GM19395 (cell line): ENCODE data around the gene PROKR1.
A peak's percentile ranks its signal among the peaks of the same experiment; 100 is the strongest.
"Not testable (repeated sequence)": the region's sequence is repeated elsewhere in the genome, so short reads cannot be mapped to it uniquely, and the experiment has no call there.

Experiments
- ATAC-seq: cut with Tn5 transposase; IDR thresholded peaks from one replicate; pipeline ENCODE4 v1.9.1; 2021; ENCODE audit warnings: mild to moderate bottlenecking, moderate library complexity; ENCODE audit not compliant: unreplicated experiment

PROKR1 gene

GRCh38 chr2:68643011-68643873, at the start of gene PROKR1:
TSS of gene PROKR1 (plus strand) at chr2:68643579. CDS start at chr2:68645822, 2,243 bp downstream.
- no peak for ATAC-seq

GRCh38 chr2:68594041-68594440, 49.3 kb upstream of the PROKR1 start:
- ATAC-seq, result no peak

GRCh38 chr2:68594674-68595492, 48.5 kb upstream of the PROKR1 start:
- ATAC-seq, result peak; percentile 86

GRCh38 chr2:68595493-68595785, 47.9 kb upstream of the PROKR1 start:
- ATAC-seq, result not testable (repeated sequence)

- ATAC-seq, result not testable (repeated sequence)
Observed at GRCh38 chr2:68600495-68600894, 42.9 kb upstream of the PROKR1 start.

GRCh38 chr2:68603059-68603458, 40.3 kb upstream of the PROKR1 start:
- ATAC-seq, result no peak

- no peak for ATAC-seq
Observed at GRCh38 chr2:68604077-68604476, 39.3 kb upstream of the PROKR1 start.

- no peak for ATAC-seq
Observed at GRCh38 chr2:68605939-68606338, 37.4 kb upstream of the PROKR1 start.

GRCh38 chr2:68606759-68607158, 36.6 kb upstream of the PROKR1 start:
- no peak for ATAC-seq

GRCh38 chr2:68607837-68608236, 35.5 kb upstream of the PROKR1 start:
- no peak for ATAC-seq

GRCh38 chr2:68612765-68613519, 30.4 kb upstream of the PROKR1 start:
- no peak for ATAC-seq

- ATAC-seq, result no peak
Observed at GRCh38 chr2:68620772-68621171, 22.6 kb upstream of the PROKR1 start.

- no peak for ATAC-seq
Observed at GRCh38 chr2:68623820-68624219, 19.6 kb upstream of the PROKR1 start.

GRCh38 chr2:68627615-68628014, 15.8 kb upstream of the PROKR1 start:
- ATAC-seq, result no peak

- ATAC-seq, result no peak
Observed at GRCh38 chr2:68632021-68632420, 11.4 kb upstream of the PROKR1 start.

GRCh38 chr2:68637047-68637446, 6.3 kb upstream of the PROKR1 start:
- ATAC-seq, result no peak

GRCh38 chr2:68643874-68644485, 601 bp downstream of the PROKR1 start:
- ATAC-seq, result no peak

GRCh38 chr2:68645523-68645922, 2.1 kb downstream of the PROKR1 start:
- no peak for ATAC-seq

GRCh38 chr2:68646303-68646702, 2.9 kb downstream of the PROKR1 start:
- no peak for ATAC-seq

GRCh38 chr2:68650645-68651044, 7.3 kb downstream of the PROKR1 start:
- no peak for ATAC-seq

- ATAC-seq, result no peak
Observed at GRCh38 chr2:68653034-68653433, 9.7 kb downstream of the PROKR1 start.
